Measurements from ENCODE around the gene WNT7A. TPM values are rescaled to one million over a fixed set of nuclear protein-coding genes. Genes with fewer than 3 reads are reported as not detected.

Gene WNT7A
- total RNA-seq, 1 experiment from 2014 or later: 0.07 TPM

Other genes with a start within 250 kb of the WNT7A start
- 53.1 and 53.8 TPM in 2 replicates for gene CHCHD4, start 244.8 kb upstream of the WNT7A start, total RNA-seq (2014; rRNA removed; shearing (Covaris generic))
- 59.1 and 62.7 TPM in 2 replicates for gene TMEM43, start 245.0 kb upstream of the WNT7A start, total RNA-seq (2014; rRNA removed; shearing (Covaris generic))

Data from H7 (cell line).